Smooth muscle cell of the brain vasculature (primary cell): ENCODE data around the gene SPATA2.

Experiments
- DNase-seq: peaks from one replicate; pipeline ENCODE4 v3.0.0-alpha.2; 2012; ENCODE audit warnings: low read depth, low spot score

The SPATA2 gene

GRCh38 chr20:49859011-49859410 is 56.3 kb downstream of the SPATA2 start:
- no peak for DNase-seq

GRCh38 chr20:49858076-49858585 is 57.2 kb downstream of the SPATA2 start:
- no peak for DNase-seq

GRCh38 chr20:49856904-49857303 is 58.4 kb downstream of the SPATA2 start:
- no peak for DNase-seq

- DNase-seq, result no peak
Measured at GRCh38 chr20:49854190-49854875, 61.0 kb downstream of the SPATA2 start.

- no peak for DNase-seq
Measured at GRCh38 chr20:49853640-49854039, 61.7 kb downstream of the SPATA2 start.
